NT2/D1 (cell line): Measurements from ENCODE around the gene AK2.

ENCODE experiments used
- YY1 ChIP-seq: IDR thresholded peaks from 2 replicates; pipeline ENCODE4 v1.6.1; 2011; ENCODE audit not compliant: insufficient read length, insufficient read depth
- ZNF274 ChIP-seq: IDR thresholded peaks from 2 replicates; pipeline ENCODE4 v1.6.1; 2011; ENCODE audit warnings: mild to moderate bottlenecking, low read depth, low read length

- TF ChIP-seq YY1, result no peak
- no peak for TF ChIP-seq ZNF274
Measured at GRCh38 chr1:32972814-32973428, 63.8 kb downstream of the AK2 start.
